Mucosa of stomach (tissue), 1 donor: ENCODE results near the gene RNF133.

Experiments
- H3K27me3 ChIP-seq: one replicate; pipeline ENCODE4 v1.7.0; 2013; ENCODE audit warnings: mild to moderate bottlenecking, low read length; ENCODE audit not compliant: control insufficient read depth, insufficient read depth
- H3K36me3 ChIP-seq: one replicate; pipeline ENCODE4 v1.7.0; 2013; ENCODE audit warnings: low read length; ENCODE audit not compliant: control insufficient read depth, insufficient read depth
- H3K4me1 ChIP-seq: one replicate; pipeline ENCODE4 v1.7.0; 2013; ENCODE audit warnings: mild to moderate bottlenecking, low read length; ENCODE audit not compliant: control insufficient read depth, insufficient read depth
- H3K4me3 ChIP-seq: one replicate; pipeline ENCODE4 v1.7.0; 2013; ENCODE audit warnings: low read length
- H3K9ac ChIP-seq: one replicate; pipeline ENCODE4 v1.7.0; 2013; ENCODE audit warnings: mild to moderate bottlenecking, low read length, moderate library complexity
- H3K9me3 ChIP-seq: one replicate; pipeline ENCODE4 v1.7.0; 2013; ENCODE audit warnings: mild to moderate bottlenecking, low read length, moderate library complexity; ENCODE audit not compliant: control insufficient read depth
- donor health status: Pancreatic carcinoma.

Gene RNF133

GRCh38 chr7:122715183-122715582 is 16.3 kb upstream of the RNF133 start:
- H3K4me1 ChIP-seq = no peaks in the 10 kb centered on the region
- H3K4me3 ChIP-seq = no peak overlapping the region
- no peaks in the 10 kb centered on the region for H3K27me3 ChIP-seq
- H3K36me3 ChIP-seq = no peaks in the 10 kb centered on the region
- no peak overlapping the region for H3K9ac ChIP-seq
- no peaks in the 10 kb centered on the region for H3K9me3 ChIP-seq

GRCh38 chr7:122710916-122711315 is 12.0 kb upstream of the RNF133 start:
- no peaks in the 10 kb centered on the region for H3K27me3 ChIP-seq
- no peaks in the 10 kb centered on the region for H3K9me3 ChIP-seq
- H3K4me3 ChIP-seq = no peak overlapping the region
- no peaks in the 10 kb centered on the region for H3K36me3 ChIP-seq
- H3K9ac ChIP-seq = no peak overlapping the region
- no peaks in the 10 kb centered on the region for H3K4me1 ChIP-seq

GRCh38 chr7:122709930-122710646 is 11.2 kb upstream of the RNF133 start:
- Histone ChIP-seq H3K36me3 (no peaks in the 10 kb centered on the region), H3K9me3 (no peaks in the 10 kb centered on the region), H3K4me1 (no peaks in the 10 kb centered on the region), H3K4me3 (no peak overlapping the region), H3K27me3 (no peaks in the 10 kb centered on the region), H3K9ac (no peak overlapping the region)

- H3K4me1 ChIP-seq = no peaks in the 10 kb centered on the region
- H3K4me3 ChIP-seq = no peak overlapping the region
- no peaks in the 10 kb centered on the region for H3K27me3 ChIP-seq
- H3K36me3 ChIP-seq = no peaks in the 10 kb centered on the region
- no peak overlapping the region for H3K9ac ChIP-seq
- H3K9me3 ChIP-seq = no peaks in the 10 kb centered on the region
Observed at GRCh38 chr7:122706836-122707235, 7.9 kb upstream of the RNF133 start.

GRCh38 chr7:122702872-122703510 is 4.1 kb upstream of the RNF133 start, which contains the start of gene RNF148:
Gene RNF148, minus strand, starts transcription at chr7:122702922. Its CDS starts 172 bp downstream, at chr7:122702750.
- H3K9me3 ChIP-seq = no peaks in the 10 kb centered on the region
- no peak within 1 kb of the TSS for H3K9ac ChIP-seq
- H3K27me3 ChIP-seq = no peaks in the 10 kb centered on the region
- H3K4me1 ChIP-seq = no peaks in the 10 kb centered on the region
- no peaks in the 10 kb centered on the region for H3K36me3 ChIP-seq
- no peak within 1 kb of the TSS for H3K4me3 ChIP-seq

GRCh38 chr7:122695816-122696215 is 3.1 kb downstream of the RNF133 start:
- no peaks in the 10 kb centered on the region for H3K27me3 ChIP-seq
- no peak overlapping the region for H3K9ac ChIP-seq

GRCh38 chr7:122694697-122695096 is 4.2 kb downstream of the RNF133 start:
- Histone ChIP-seq H3K9me3 (no peaks in the 10 kb centered on the region), H3K4me3 (no peak overlapping the region), H3K36me3 (no peaks in the 10 kb centered on the region), H3K27me3 (no peaks in the 10 kb centered on the region), H3K4me1 (peaks cover 7% of the 10 kb centered on the region), H3K9ac (no peak overlapping the region)

More at GRCh38 chr7:122695816-122696215, 3.1 kb downstream of the RNF133 start:
- H3K4me1 ChIP-seq = peaks cover 4% of the 10 kb centered on the region
- H3K36me3 ChIP-seq = no peaks in the 10 kb centered on the region
- no peak overlapping the region for H3K4me3 ChIP-seq
- no peaks in the 10 kb centered on the region for H3K9me3 ChIP-seq

- H3K4me1 ChIP-seq = peaks cover 17% of the 10 kb centered on the region
- no peak overlapping the region for H3K9ac ChIP-seq
- no peaks in the 10 kb centered on the region for H3K36me3 ChIP-seq
- H3K27me3 ChIP-seq = no peaks in the 10 kb centered on the region
- no peaks in the 10 kb centered on the region for H3K9me3 ChIP-seq
- H3K4me3 ChIP-seq = no peak overlapping the region
Observed at GRCh38 chr7:122692769-122693309, 6.1 kb downstream of the RNF133 start.

GRCh38 chr7:122691569-122692235 is 7.2 kb downstream of the RNF133 start:
- no peaks in the 10 kb centered on the region for H3K27me3 ChIP-seq
- H3K36me3 ChIP-seq = no peaks in the 10 kb centered on the region
- peaks cover 17% of the 10 kb centered on the region for H3K4me1 ChIP-seq
- no peaks in the 10 kb centered on the region for H3K9me3 ChIP-seq
- no peak overlapping the region for H3K4me3 ChIP-seq
- no peak overlapping the region for H3K9ac ChIP-seq

GRCh38 chr7:122689346-122690109 is 9.4 kb downstream of the RNF133 start:
- peaks cover 17% of the 10 kb centered on the region for H3K4me1 ChIP-seq
- no peaks in the 10 kb centered on the region for H3K9me3 ChIP-seq
- H3K9ac ChIP-seq = no peak overlapping the region
- H3K36me3 ChIP-seq = no peaks in the 10 kb centered on the region
- H3K4me3 ChIP-seq = no peak overlapping the region
- no peaks in the 10 kb centered on the region for H3K27me3 ChIP-seq

GRCh38 chr7:122688400-122688998 is 10.4 kb downstream of the RNF133 start:
- Histone ChIP-seq H3K9ac (no peak overlapping the region), H3K4me3 (no peak overlapping the region)

More at GRCh38 chr7:122688400-122688998, 10.4 kb downstream of the RNF133 start:
- Histone ChIP-seq H3K4me1 (peaks cover 17% of the 10 kb centered on the region), H3K27me3 (no peaks in the 10 kb centered on the region), H3K36me3 (no peaks in the 10 kb centered on the region), H3K9me3 (no peaks in the 10 kb centered on the region)
